ENCODE results near the gene ALDH7A1. TPM values are rescaled to one million over a fixed set of nuclear protein-coding genes. Genes with fewer than 3 reads are reported as not detected.

ALDH7A1 gene
- total and polyA plus RNA-seq, 2 donors (not counting 1 experiment from before 2014, with no cell fraction given): 0.78 to 3.3 TPM

DNA sequence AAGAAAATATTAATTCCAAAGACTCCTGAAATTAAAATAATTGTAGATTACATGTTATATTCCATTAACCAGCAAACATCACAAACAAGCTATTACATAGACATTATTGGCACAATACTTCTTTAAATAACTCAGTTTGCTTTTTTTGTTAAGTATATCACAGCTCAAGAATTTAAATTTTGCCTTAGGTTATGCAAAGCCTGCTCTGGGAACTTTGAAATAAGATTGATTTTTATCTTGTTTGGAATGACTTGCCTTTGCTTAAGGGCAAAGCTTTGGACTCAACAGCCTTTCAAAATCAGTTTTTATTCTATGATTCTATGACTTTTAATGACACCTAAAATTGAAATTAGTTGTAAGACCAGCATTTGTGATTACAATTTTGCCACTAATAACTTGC lies 78.2 kb downstream of the ALDH7A1 start:
- peaks cover 4% of the 10 kb centered on the region for H3K27me3 Mint-ChIP-seq
- no peak overlapping the region for H3K27ac ChIP-seq (ENCODE audit: low read length in 2 of 2)
- H3K9me3 ChIP-seq (ENCODE audit: control extremely low read depth in 1 of 3, control insufficient read depth in 2 of 3, insufficient read depth in 1 of 3, low read length in 2 of 3): no peaks in the 10 kb centered on the region
- no peaks in the 10 kb centered on the region for H3K79me2 ChIP-seq (ENCODE audit: control insufficient read depth, insufficient read depth, low read length)
- no peak overlapping the region for H2AFZ ChIP-seq (ENCODE audit: insufficient read depth, low read depth, low read length, poor library complexity, severe bottlenecking)
- ChIA-PET CTCF (interaction anchor here (0.7 to 1.0 kb wide), 2 partner anchors 11 to 16 kb away, joined by 3 read pairs; no protein-coding TSS in a partner anchor), POLR2A (no interaction called here)
- no peaks in the 10 kb centered on the region for H3K4me1 ChIP-seq (ENCODE audit: control insufficient read depth in 2 of 2, insufficient read depth in 2 of 2, low read length in 2 of 2)
- DNase-seq: no peak
- no peaks in the 10 kb centered on the region for H3K4me1 Mint-ChIP-seq
- H3K27ac Mint-ChIP-seq: no peak overlapping the region
- intact Hi-C loops (cut with micrococcal nuclease): no loop called here
- TF ChIP-seq EZH2 (IDR thresholded peaks at IDR 0.05; ENCODE audit: borderline replicate concordance, insufficient read depth, low read depth, low read length, poor library complexity, severe bottlenecking) (no peak), CTCF (IDR thresholded peaks at IDR 0.05) (no peak)
- H3K36me3 ChIP-seq (replicated peaks in 1 of 2; ENCODE audit: control extremely low read depth in 1 of 2, control insufficient read depth in 1 of 2, extremely low read depth in 1 of 2, insufficient read depth in 2 of 2, low read length in 1 of 2): no peaks in the 10 kb centered on the region
- no peak overlapping the region for H3K4me2 ChIP-seq (replicated peaks; ENCODE audit: low read depth, low read length, poor library complexity, severe bottlenecking)
- H3K9me3 Mint-ChIP-seq (ENCODE audit: insufficient read depth): no peaks in the 10 kb centered on the region
- H4K20me1 ChIP-seq (ENCODE audit: control insufficient read depth, insufficient read depth, low read length, poor library complexity, severe bottlenecking): no peaks in the 10 kb centered on the region
- no peak for ATAC-seq (ENCODE audit: low read depth)
- no peak overlapping the region for H3K4me3 ChIP-seq (ENCODE audit: control extremely low read depth in 1 of 5, extremely low read depth in 1 of 5, insufficient read depth in 1 of 5, low read depth in 2 of 5, low read length in 4 of 5)
- no peak overlapping the region for H3K4me3 Mint-ChIP-seq
- H3K9ac ChIP-seq (ENCODE audit: low read length): no peak overlapping the region
- H3K27me3 ChIP-seq (replicated peaks in 1 of 4; ENCODE audit: control extremely low read depth in 1 of 4, control insufficient read depth in 3 of 4, insufficient read depth in 4 of 4, low read length in 3 of 4): no peaks in the 10 kb centered on the region

- Mint-ChIP-seq H3K9me3 (ENCODE audit: insufficient read depth) (no peaks in the 10 kb centered on the region), H3K27me3 (peaks cover 4% of the 10 kb centered on the region), H3K27ac (no peak overlapping the region), H3K4me3 (no peak overlapping the region), H3K4me1 (no peaks in the 10 kb centered on the region)
- no peaks in the 10 kb centered on the region for H3K9me3 ChIP-seq (ENCODE audit: control extremely low read depth in 1 of 3, control insufficient read depth in 2 of 3, insufficient read depth in 1 of 3, low read length in 2 of 3)
- H3K36me3 ChIP-seq (replicated peaks in 1 of 2; ENCODE audit: control extremely low read depth in 1 of 2, control insufficient read depth in 1 of 2, extremely low read depth in 1 of 2, insufficient read depth in 2 of 2, low read length in 1 of 2): no peaks in the 10 kb centered on the region
- ChIA-PET POLR2A (no interaction called here), CTCF (interaction anchor here (1.0 kb wide), 1 partner anchor 17 kb away, joined by 3 read pairs; no protein-coding TSS in a partner anchor)
- DNase-seq (no peak), ATAC-seq (ENCODE audit: low read depth) (no peak)
- H3K4me3 ChIP-seq (ENCODE audit: control extremely low read depth in 1 of 5, extremely low read depth in 1 of 5, insufficient read depth in 1 of 5, low read depth in 2 of 5, low read length in 4 of 5): no peak overlapping the region
- no peaks in the 10 kb centered on the region for H3K79me2 ChIP-seq (ENCODE audit: control insufficient read depth, insufficient read depth, low read length)
- H3K4me1 ChIP-seq (ENCODE audit: control insufficient read depth in 2 of 2, insufficient read depth in 2 of 2, low read length in 2 of 2): no peaks in the 10 kb centered on the region
- TF ChIP-seq EZH2 (IDR thresholded peaks at IDR 0.05; ENCODE audit: borderline replicate concordance, insufficient read depth, low read depth, low read length, poor library complexity, severe bottlenecking) (no peak), CTCF (IDR thresholded peaks at IDR 0.05) (no peak)
- H3K4me2 ChIP-seq (replicated peaks; ENCODE audit: low read depth, low read length, poor library complexity, severe bottlenecking): no peak overlapping the region
- no peak overlapping the region for H3K9ac ChIP-seq (ENCODE audit: low read length)
- intact Hi-C loops (cut with micrococcal nuclease): no loop called here
- H4K20me1 ChIP-seq (ENCODE audit: control insufficient read depth, insufficient read depth, low read length, poor library complexity, severe bottlenecking): no peaks in the 10 kb centered on the region
- H3K27ac ChIP-seq (ENCODE audit: low read length in 2 of 2): no peak overlapping the region
- no CpG with 5 or more reads among the region's 1 CpG for WGBS (ENCODE audit: insufficient coverage)
- H2AFZ ChIP-seq (ENCODE audit: insufficient read depth, low read depth, low read length, poor library complexity, severe bottlenecking): no peak overlapping the region
- no peaks in the 10 kb centered on the region for H3K27me3 ChIP-seq (replicated peaks in 1 of 4; ENCODE audit: control extremely low read depth in 1 of 4, control insufficient read depth in 3 of 4, insufficient read depth in 4 of 4, low read length in 3 of 4)
Observed at GRCh38 chr5:126516133-126516532, 78.9 kb downstream of the ALDH7A1 start.

Data from B cell (primary cell).